Activated CD4-positive, alpha-beta T cell treated with anti-CD3 and anti-CD28 coated beads, Interleukin-2, amount 50 U/mL, for 4 hours (primary cell): ENCODE data around the gene OR10H4.
"Not testable (repeated sequence)": the region's sequence is repeated elsewhere in the genome, so short reads cannot be mapped to it uniquely, and the experiment has no call there.

Source experiments
- DNase-seq, 2 experiments: peaks; one replicate each; pipeline ENCODE4 v3.0.0-alpha.2; 2020

The OR10H4 gene

GRCh38 chr19:15945301-15945700 lies 3.5 kb upstream of the OR10H4 start:
- DNase-seq: no peak

DNA sequence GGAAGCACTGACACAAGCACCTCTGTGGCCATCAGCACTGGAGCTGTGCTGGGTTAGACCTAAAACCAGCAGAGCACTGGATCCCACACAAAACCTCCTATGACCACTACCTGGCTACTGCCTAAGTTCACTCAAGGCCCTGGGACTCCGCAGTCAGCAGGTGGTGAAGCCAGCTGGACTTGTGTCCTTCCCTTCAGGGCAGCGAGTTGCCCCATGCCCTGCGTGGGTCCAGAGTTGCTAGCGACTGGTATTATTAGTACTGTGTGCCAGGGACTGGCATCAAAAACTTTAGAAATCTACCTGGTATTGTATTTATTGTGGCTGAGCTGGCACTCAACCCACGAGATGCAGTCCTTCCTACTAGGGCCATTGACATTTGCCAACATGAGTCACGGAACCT lies 6.0 kb downstream of the OR10H4 start:
- DNase-seq: no peak

GRCh38 chr19:15962319-15962718 lies 13.5 kb downstream of the OR10H4 start:
- DNase-seq: no peak

DNA sequence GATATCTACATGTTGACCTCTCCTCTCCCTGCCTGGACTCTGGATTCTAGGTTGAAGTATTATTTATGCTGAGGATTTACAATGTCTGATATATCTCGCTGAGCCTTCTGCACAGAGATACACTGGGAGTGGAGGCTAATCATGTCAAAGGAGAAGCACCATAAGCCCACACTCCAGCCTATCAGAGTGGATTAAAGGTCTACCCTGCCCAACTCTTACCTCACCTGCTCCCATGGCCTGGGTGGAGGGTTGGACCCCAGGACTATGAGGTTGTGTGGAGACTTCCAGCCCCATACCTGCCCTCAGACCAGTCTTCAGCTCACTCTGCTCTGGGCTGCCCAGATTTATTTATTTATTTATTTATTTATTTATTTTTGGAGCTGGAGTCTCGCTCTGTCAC lies 15.4 kb downstream of the OR10H4 start:
- DNase-seq: no peak

GRCh38 chr19:15971224-15971780 lies 22.5 kb downstream of the OR10H4 start:
- no peak for DNase-seq

DNA sequence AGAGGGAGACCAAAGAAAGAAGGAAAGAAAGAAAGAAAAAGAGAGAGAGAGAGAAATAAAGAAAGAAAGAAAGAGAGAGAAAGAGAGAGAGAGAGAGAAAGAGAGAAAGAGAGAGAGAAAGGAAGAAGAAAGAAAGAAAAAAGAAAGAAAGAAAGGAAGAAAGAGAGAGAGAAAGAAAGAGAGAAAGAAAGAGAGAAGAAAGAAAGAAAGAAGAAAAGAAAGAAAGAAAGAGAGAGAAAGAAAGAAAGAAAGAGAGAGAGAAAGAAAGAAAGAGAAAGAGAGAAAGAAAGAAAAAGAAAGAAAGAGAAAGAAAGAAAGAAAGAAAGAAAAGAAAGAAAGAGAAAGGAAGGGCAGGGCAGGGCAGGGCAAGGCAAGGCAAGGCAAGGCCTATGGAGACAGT lies 23.2 kb downstream of the OR10H4 start:
- not testable (repeated sequence) for DNase-seq

- DNase-seq: no peak
Measured at GRCh38 chr19:15974856-15975255, 26.0 kb downstream of the OR10H4 start.

DNA sequence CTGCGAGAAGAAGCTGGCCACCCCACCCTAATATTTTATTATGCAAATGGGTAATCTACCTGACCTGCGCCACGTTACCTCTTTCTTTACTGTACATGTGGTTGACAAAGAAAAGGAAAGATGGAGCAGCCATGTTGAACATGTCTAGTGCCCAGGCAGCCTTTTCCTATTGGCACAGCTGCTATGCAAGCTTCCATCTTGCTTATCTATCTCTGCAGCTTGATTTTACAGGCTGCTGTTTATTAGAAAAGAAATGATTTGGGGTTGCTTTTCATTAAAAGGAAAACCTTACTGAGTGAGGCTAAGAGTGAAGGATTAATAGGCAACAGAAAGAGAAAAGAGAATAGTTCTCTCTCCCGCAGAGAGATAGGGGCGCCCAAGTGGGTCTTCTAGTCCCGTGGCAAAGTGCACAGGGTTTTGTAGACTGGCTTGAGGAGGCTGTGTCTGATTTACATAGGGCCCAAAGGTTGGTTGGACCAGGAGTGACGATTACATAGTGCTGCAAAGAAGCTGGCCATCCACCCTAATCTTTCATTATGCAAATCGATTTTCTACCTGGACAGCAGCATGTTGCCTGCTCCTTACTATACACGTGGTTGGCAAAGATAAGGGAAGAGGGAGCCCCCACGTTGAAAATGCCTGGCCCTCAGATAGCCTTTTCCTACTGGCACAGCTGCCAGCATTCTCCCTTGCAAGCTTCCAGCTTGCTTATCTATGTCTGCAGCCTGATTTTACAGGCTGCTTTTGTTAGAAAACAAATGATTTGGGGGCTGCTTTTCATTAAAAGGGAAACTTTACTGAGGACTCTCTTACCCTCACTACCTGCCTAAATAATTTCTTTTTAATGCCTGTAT lies 28.3 kb downstream of the OR10H4 start:
- DNase-seq: no peak

GRCh38 chr19:15977690-15978089 lies 28.9 kb downstream of the OR10H4 start:
- no peak for DNase-seq

GRCh38 chr19:15979293-15979692 lies 30.5 kb downstream of the OR10H4 start:
- no peak for DNase-seq

DNA sequence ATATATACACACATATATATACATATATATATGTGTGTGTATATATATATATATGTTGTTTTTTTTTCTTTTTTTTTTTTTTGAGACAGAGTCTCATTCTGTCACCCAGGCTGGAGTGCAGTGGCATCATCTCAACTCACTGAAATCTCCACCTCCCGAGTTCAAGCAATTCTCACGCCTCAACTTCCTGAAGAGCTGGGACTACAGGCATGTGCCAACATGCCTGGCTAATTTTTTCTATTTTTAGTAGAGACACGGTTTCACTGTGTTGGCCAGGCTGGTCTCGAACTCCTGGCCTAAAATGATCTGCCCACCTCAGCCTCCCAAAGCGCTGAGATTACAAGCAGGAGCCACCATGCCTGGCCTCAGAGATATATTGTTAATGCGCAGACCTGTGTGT lies 37.0 kb downstream of the OR10H4 start:
- not testable (repeated sequence) for DNase-seq

GRCh38 chr19:15986701-15987100 lies 37.9 kb downstream of the OR10H4 start:
- no peak for DNase-seq

GRCh38 chr19:15989889-15990288 lies 41.1 kb downstream of the OR10H4 start:
- no peak for DNase-seq

DNA sequence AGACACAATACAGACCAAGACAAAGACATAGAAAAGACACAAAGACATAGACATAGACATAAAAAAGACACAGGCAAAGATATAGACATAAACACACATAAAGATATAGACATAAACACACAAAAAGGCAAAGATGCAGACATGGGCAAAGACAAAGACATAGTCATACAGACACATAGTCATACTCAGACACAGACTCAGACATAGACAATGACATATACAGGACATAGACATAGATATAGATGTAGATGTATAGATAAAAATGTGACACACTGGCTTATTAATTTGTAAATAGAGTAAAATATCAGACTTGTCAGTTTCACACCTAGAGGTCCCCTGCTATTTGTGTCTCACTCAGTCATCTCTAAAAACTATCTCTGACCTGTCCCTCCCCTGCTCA lies 42.8 kb downstream of the OR10H4 start:
- DNase-seq: no peak

DNA sequence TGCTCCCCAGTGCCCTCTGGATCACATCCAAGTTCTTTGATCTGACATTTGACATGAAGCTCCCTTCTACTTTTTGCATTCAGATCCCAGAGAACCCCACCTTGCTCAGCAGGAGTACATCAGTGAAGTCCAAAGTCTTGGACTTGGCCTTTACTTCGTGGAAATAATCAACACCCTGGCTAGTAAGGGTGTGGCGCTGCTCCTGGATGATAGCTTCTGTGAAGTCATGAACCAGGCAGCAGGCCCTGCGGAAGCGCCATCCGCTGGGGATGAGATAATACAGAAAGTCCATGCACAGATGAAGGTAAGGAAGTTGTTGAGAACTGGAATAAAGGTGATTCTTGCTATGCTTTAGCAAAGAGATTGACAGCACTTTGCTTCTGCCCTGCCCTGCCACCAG lies 43.2 kb downstream of the OR10H4 start:
- DNase-seq: no peak

DNA sequence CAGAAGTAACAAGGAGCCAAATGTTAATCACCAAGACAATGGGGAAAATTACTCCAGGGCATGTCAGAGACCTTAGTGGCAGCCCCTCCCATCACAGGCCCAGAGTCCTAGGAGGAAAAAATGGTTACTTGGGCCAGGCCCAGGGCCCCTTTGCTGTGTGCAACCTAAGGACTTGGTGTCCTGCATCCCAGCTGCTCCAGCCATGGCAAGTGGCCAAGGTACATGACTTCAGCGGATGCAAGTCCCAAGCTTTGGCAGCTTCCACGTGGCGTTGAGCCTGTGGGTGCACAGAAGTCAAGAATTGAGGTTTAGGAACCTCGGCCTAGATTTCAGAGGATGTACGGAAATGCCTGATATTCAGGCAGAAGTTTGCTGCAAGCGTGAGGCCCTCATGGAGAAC lies 46.7 kb downstream of the OR10H4 start:
- DNase-seq: no peak

GRCh38 chr19:15998166-15998565 lies 49.4 kb downstream of the OR10H4 start:
- DNase-seq: no peak
